ENCODE data around the gene BHLHA9.
"Not testable (repeated sequence)": the region's sequence is repeated elsewhere in the genome, so short reads cannot be mapped to it uniquely, and the experiment has no call there.

The BHLHA9 gene

DNA sequence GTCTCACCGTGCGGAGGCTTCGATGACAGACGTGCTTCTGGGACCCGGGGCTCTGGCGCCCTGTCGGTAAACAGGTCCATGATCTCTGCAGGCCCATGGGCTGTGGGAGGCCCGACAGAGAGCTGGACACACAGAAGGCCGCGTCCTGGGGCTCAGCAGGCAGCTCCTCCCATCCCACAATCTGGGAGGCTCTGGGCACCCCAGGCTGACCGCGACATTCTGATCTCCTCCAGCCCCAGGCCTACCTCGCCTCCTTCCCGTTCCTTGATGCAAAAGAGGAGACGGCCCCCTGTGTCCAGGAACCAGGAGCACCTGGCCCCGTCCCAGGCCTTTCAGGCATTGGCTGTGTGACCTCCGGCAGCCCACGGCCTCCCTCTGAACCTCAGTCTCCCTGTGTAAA, 32.5 kb downstream of the BHLHA9 start:
- DNase-seq, result no peak

- no peak for DNase-seq
Observed at GRCh38 chr17:1304522-1304921, 34.3 kb downstream of the BHLHA9 start.

- no peak for DNase-seq
Observed at GRCh38 chr17:1304962-1305563, 34.8 kb downstream of the BHLHA9 start.

DNA sequence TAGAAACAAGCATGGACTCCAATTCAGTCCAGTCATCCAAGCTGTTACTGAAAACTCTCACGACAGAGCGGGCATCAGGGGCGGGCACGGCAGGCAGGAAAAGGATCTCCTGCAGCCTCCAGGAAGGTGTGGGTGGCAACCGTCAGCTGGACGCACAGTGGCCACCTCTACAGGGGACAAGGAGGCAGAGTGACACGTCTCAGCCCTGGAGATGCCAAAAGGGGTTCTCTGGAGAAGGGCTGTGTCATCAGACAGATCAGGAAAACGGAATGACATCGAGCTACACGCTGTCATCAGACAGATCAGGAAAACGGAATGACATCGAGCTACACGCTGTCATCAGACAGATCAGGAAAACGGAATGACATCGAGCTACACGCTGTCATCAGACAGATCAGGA, 37.6 kb downstream of the BHLHA9 start:
- DNase-seq, result not testable (repeated sequence)

DNA sequence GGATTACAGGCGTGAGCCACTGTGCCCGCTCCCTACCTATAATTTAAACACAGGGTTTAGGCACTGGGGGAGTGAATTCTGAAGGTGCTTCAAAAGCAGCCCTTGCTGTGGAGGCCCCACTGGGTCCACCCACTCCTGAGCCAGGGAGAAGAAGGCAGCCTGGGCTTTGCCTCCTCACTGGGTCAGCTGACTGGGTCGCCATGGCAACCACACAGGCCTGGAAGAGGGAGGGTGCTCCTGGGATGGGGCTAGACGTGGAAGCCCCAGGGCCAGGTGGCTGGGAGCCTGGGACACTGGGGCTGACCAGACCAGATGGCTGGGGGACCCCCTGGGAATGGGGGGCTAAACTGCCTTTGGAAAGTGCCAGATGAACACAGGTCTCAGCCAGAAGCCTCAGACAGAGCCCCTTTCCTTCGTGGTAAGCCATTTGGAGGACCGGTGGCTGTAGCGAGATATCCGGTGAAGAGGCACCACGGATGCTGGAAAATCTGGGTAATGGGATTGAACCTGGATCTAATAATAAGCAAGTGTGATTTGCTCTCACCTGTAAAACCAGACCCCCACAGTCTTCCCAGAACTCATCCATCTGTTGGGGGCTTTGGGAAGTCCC, 42.1 kb downstream of the BHLHA9 start:
- no peak for DNase-seq

DNA sequence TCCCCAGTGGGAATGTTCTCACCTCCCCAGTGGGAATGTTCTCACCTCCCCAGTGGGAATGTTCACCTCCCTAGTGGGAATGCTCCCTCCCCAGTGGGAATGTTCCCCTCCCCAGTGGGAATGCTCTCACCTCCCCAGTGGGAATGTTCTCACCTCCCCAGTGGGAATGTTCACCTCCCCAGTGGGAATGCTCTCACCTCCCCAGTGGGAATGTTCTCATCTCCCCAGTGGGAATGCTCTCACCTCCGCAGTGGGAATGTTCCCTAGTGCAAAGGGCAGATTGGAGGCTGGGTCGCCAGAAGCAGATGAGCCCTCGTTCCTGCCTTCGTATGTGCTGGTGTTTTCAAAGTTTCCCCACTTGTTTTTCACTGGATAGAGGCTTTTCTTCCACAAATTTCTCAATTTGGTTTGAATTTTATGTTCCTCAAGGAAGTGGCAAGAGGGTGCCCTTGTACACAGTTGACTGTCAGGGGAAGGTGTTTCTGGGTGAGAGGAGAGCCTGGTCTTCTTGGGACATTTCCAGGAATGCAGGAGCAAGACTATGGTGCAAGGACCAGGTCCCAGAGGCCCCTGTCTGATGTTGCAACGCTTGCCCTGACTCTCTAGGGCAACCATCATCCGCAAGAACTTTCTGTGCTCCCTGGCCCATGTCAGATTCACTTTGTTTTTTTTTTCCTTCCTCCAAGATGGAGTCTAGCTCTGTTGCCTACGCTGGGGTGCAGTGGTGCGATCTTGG, 43.2 kb downstream of the BHLHA9 start:
- no peak for DNase-seq

GRCh38 chr17:1315409-1315808, 45.2 kb downstream of the BHLHA9 start:
- no peak for DNase-seq

GRCh38 chr17:1315891-1316403, 45.7 kb downstream of the BHLHA9 start:
- no peak for DNase-seq
